Measurements from ENCODE around the gene LRCH1. TPM values are rescaled to one million over a fixed set of nuclear protein-coding genes. Genes with fewer than 3 reads are reported as not detected.

Gene LRCH1
- total and polyA plus RNA-seq, 2 of the 4 experiments (the other 2 are of a cell fraction) = 7.0 to 8.8 TPM

GRCh38 chr13:46684287-46685001 lies 131.5 kb downstream of the LRCH1 start:
- Histone ChIP-seq H4K91ac (ENCODE audit: insufficient read depth, low read depth, low read length) (no peak overlapping the region), H3K4me2 (ENCODE audit: low read depth, low read length) (peak overlapping the region; percentile 74), H3K27me3 (ENCODE audit: control insufficient read depth, insufficient read depth, low read length) (no peaks in the 10 kb centered on the region), H3K79me1 (ENCODE audit: low read depth in 1 of 2, low read length in 2 of 2) (peaks cover 29 to 39% of the 10 kb centered on the region in 2 experiments), H3K9me1 (ENCODE audit: insufficient read depth, low read length) (peaks cover 10% of the 10 kb centered on the region), H3K4me3 (ENCODE audit: insufficient read depth, low read depth, low read length) (no peak overlapping the region), H4K5ac (ENCODE audit: low read depth, low read length) (no peak overlapping the region), H2BK20ac (ENCODE audit: low read depth, low read length) (no peak overlapping the region), H3K14ac (replicated peaks; ENCODE audit: low read depth, low read length) (0 out of 2 replicates have a peak overlapping the region, but pooled peaks have one; percentile 46), H3K4me1 (ENCODE audit: control insufficient read depth, insufficient read depth, low read length) (peaks cover 13% of the 10 kb centered on the region), H3K9ac (ENCODE audit: low read depth, low read length) (no peak overlapping the region), H4K8ac (ENCODE audit: low read depth in 2 of 2, low read length in 2 of 2) (no peak overlapping the region; a peak in 1 of 4 replicates), H2AK9ac (replicated peaks; ENCODE audit: low read depth, low read length, poor library complexity) (no peak overlapping the region), H2BK120ac (ENCODE audit: low read depth, low read length) (no peak overlapping the region), H3K18ac (ENCODE audit: low read depth, low read length) (peak overlapping the region; percentile 28; the same call in 1 of the 2 replicates), H2AK5ac (ENCODE audit: low read depth, low read length) (no peak overlapping the region; the same call in 1 of the 2 replicates), H3K27ac (ENCODE audit: insufficient read depth, low read length) (no peak overlapping the region), H3K36me3 (ENCODE audit: control insufficient read depth, insufficient read depth, low read length) (peaks cover 2% of the 10 kb centered on the region; the same call in 1 of the 2 replicates), H2BK15ac (ENCODE audit: low read depth, low read length) (no peak overlapping the region), H3K56ac (ENCODE audit: extremely low read depth, insufficient read depth, low read length) (no peak overlapping the region), H2BK5ac (ENCODE audit: low read depth, low read length, poor library complexity, severe bottlenecking) (no peak overlapping the region), H3K9me3 (ENCODE audit: control insufficient read depth, insufficient read depth, low read length) (no peaks in the 10 kb centered on the region), H3K4ac (ENCODE audit: low read depth, low read length) (0 out of 2 replicates have a peak overlapping the region, but pooled peaks have one; percentile 27), H3K23ac (ENCODE audit: low read depth, low read length) (no peak overlapping the region), H2AFZ (replicated peaks; ENCODE audit: low read length, poor library complexity) (no peak overlapping the region), H4K20me1 (ENCODE audit: insufficient read depth, low read length) (peaks cover 3% of the 10 kb centered on the region; the same call in 1 of the 2 replicates)
- dilution Hi-C loops (cut with HindIII; ENCODE audit: low sequenced_read_pairs, unreplicated experiment) (no loop called here), intact Hi-C loops (cut with micrococcal nuclease) (loop anchor here (5.0 kb wide), 2 partner anchors 67 to 132 kb away; partner anchors contain the start of gene LRCH1), in situ Hi-C loops (cut with MboI; ENCODE audit: low sequenced_read_pairs) (loop anchor here (10.0 kb wide), 1 partner anchor 130 kb away; the partner anchor contains the start of gene LRCH1)
- no CpG with 5 or more reads among the region's 3 CpGs for WGBS, 2 experiments (ENCODE audit: extremely low coverage in 2 of 2, insufficient read length in 1 of 2)
- DNase-seq = no peak
- peak; percentile 12 for ATAC-seq (ENCODE audit: low read depth)
- ChIA-PET CTCF (interaction anchor here (1.1 to 1.5 kb wide), 3 partner anchors 9 to 82 kb away, joined by 3 to 7 read pairs (median 4); no protein-coding TSS in a partner anchor), POLR2A (ENCODE audit: unreplicated experiment) (interaction anchor here (1.1 kb wide), 1 partner anchor 9 kb away, joined by 3 read pairs; no protein-coding TSS in a partner anchor)
- 0 out of 2 replicates have a peak, but pooled peaks have one; percentile 25 for TF ChIP-seq CEBPB (IDR thresholded peaks at IDR 0.05; ENCODE audit: low read depth, low read length)
- no peak for TF ChIP-seq FOS (IDR thresholded peaks at IDR 0.05; ENCODE audit: low read depth, low read length)
- BruUV-seq (replicated peaks) = no TSS peak
